ENCODE results near the gene ATRN.

- no peak for TF ChIP-seq CTCF (conservative IDR thresholded peaks at IDR 0.05; ENCODE audit: low read depth, low read length)
- TF ChIP-seq EZH2 (IDR thresholded peaks at IDR 0.05; ENCODE audit: low read length, unreplicated experiment) = no peak
Measured at GRCh38 chr20:3635346-3635745, 164.5 kb downstream of the ATRN start.

All from PC-3 (cell line).